ENCODE results near the gene NEK1. TPM values are rescaled to one million over a fixed set of nuclear protein-coding genes. Genes with fewer than 3 reads are reported as not detected.

NEK1 gene
- polyA plus RNA-seq, 3 donors = 21.1 to 27.1 (median 23.7) TPM

- DNase-seq (ENCODE audit: low read depth in 3 of 3, low spot score in 2 of 3) = no peak
These were observed 235.0 kb downstream of the NEK1 start for GRCh38 chr4:169377367-169377766.

GRCh38 chr4:169376421-169376820 lies 236.0 kb downstream of the NEK1 start:
- DNase-seq (ENCODE audit: low read depth in 3 of 3, low spot score in 2 of 3) = no peak

- DNase-seq (ENCODE audit: low read depth in 3 of 3, low spot score in 2 of 3) = no peak
These were observed 239.6 kb downstream of the NEK1 start for GRCh38 chr4:169372791-169373190.

- DNase-seq (ENCODE audit: low read depth in 3 of 3, low spot score in 2 of 3) = no peak
These were observed 242.7 kb downstream of the NEK1 start for GRCh38 chr4:169369634-169370033.

DNA sequence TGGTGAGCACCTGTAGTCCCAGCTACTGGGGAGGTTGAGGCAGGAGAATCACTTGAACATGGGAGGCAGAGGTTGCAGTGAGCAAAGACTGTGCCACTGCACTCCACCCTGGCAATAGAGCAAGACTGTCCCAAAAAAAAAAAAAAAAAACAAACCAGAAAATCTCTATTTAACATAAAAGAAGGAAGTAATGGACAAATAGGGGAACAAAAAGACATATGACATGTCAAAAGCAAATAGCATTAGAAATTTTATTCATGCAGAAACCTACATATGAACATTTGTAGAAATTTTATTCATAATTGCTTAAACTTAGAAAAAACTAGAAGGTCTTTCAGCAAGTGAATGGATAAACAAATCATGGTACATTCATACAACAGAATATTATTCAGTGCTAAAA lies 244.6 kb downstream of the NEK1 start:
- no peak for DNase-seq (ENCODE audit: low read depth in 3 of 3, low spot score in 2 of 3)

- DNase-seq (ENCODE audit: low read depth in 3 of 3, low spot score in 2 of 3) = no peak
These were observed 245.6 kb downstream of the NEK1 start for GRCh38 chr4:169366821-169367220.

GRCh38 chr4:169362607-169363006 lies 249.8 kb downstream of the NEK1 start:
- DNase-seq (ENCODE audit: low read depth in 3 of 3, low spot score in 2 of 3) = no peak

GRCh38 chr4:169361756-169362155 lies 250.6 kb downstream of the NEK1 start:
- no peak for DNase-seq (ENCODE audit: low read depth in 3 of 3, low spot score in 2 of 3)

GRCh38 chr4:169359961-169360360 lies 252.4 kb downstream of the NEK1 start:
- DNase-seq (ENCODE audit: low read depth in 3 of 3, low spot score in 2 of 3) = no peak

GRCh38 chr4:169352360-169352759 lies 260.0 kb downstream of the NEK1 start:
- DNase-seq (ENCODE audit: low read depth in 3 of 3, low spot score in 2 of 3) = no peak

GRCh38 chr4:169351872-169352271 lies 260.5 kb downstream of the NEK1 start:
- peak; percentile 5 to 27 (median 27) for DNase-seq (ENCODE audit: low read depth in 3 of 3, low spot score in 2 of 3)

- DNase-seq (ENCODE audit: low read depth in 3 of 3, low spot score in 2 of 3) = no peak
These were observed 263.8 kb downstream of the NEK1 start for GRCh38 chr4:169348541-169348940.

GRCh38 chr4:169346840-169347239 lies 265.5 kb downstream of the NEK1 start:
- DNase-seq (ENCODE audit: low read depth in 3 of 3, low spot score in 2 of 3) = no peak

- DNase-seq (ENCODE audit: low read depth in 3 of 3, low spot score in 2 of 3) = no peak
These were observed 267.1 kb downstream of the NEK1 start for GRCh38 chr4:169345316-169345721.

Other genes starting within 250 kb of the NEK1 start
- gene CLCN3, start 8.0 kb upstream of the NEK1 start, polyA plus RNA-seq (ENCODE audit: insufficient read length in 3 of 3) = 10 to 100 TPM; 68.4 to 76.2 (median 68.9) TPM
- 10 to 100 TPM; 45.5 to 55.1 (median 51.4) TPM for gene HPF1, start 145.4 kb upstream of the NEK1 start, polyA plus RNA-seq (ENCODE audit: insufficient read length in 3 of 3)